Measurements from ENCODE around the gene DENND1A. TPM values are rescaled to one million over a fixed set of nuclear protein-coding genes. Genes with fewer than 3 reads are reported as not detected.
A peak's percentile ranks its signal among the peaks of the same experiment; 100 is the strongest.

Gene DENND1A
- total RNA-seq, 1 donor from 2014 or later: 48.1 TPM

GRCh38 chr9:123564652-123565051 lies 365.3 kb downstream of the DENND1A start:
- no peaks in the 10 kb centered on the region for H3K79me2 ChIP-seq (ENCODE audit: low read depth)
- no peak overlapping the region for H3K4me3 ChIP-seq
- H3K9me3 Mint-ChIP-seq: no peaks in the 10 kb centered on the region
- H3F3A ChIP-seq (ENCODE audit: low read depth): no peaks in the 10 kb centered on the region
- H3K9ac ChIP-seq: no peak overlapping the region
- H3K4me1 Mint-ChIP-seq: peaks cover 32% of the 10 kb centered on the region
- no peak overlapping the region for H3K4me3 Mint-ChIP-seq
- H3K4me2 ChIP-seq: no peak overlapping the region
- no peaks in the 10 kb centered on the region for H3K27me3 Mint-ChIP-seq (ENCODE audit: insufficient read depth, low read depth)
- no peak overlapping the region for H3K27ac Mint-ChIP-seq
- H4K20me1 ChIP-seq (ENCODE audit: low read depth): no peaks in the 10 kb centered on the region
- no peaks in the 10 kb centered on the region for H3K27me3 ChIP-seq
- no peak overlapping the region for H2AFZ ChIP-seq (replicated peaks)
- H3K36me3 ChIP-seq: no peaks in the 10 kb centered on the region
- peaks cover 3% of the 10 kb centered on the region for H3K4me1 ChIP-seq
- H3K27ac ChIP-seq: no peak overlapping the region
- H3K36me3 Mint-ChIP-seq: peaks cover 3% of the 10 kb centered on the region
- DNase-seq (ENCODE audit: low spot score): no peak
- TF ChIP-seq, protein P1, sequence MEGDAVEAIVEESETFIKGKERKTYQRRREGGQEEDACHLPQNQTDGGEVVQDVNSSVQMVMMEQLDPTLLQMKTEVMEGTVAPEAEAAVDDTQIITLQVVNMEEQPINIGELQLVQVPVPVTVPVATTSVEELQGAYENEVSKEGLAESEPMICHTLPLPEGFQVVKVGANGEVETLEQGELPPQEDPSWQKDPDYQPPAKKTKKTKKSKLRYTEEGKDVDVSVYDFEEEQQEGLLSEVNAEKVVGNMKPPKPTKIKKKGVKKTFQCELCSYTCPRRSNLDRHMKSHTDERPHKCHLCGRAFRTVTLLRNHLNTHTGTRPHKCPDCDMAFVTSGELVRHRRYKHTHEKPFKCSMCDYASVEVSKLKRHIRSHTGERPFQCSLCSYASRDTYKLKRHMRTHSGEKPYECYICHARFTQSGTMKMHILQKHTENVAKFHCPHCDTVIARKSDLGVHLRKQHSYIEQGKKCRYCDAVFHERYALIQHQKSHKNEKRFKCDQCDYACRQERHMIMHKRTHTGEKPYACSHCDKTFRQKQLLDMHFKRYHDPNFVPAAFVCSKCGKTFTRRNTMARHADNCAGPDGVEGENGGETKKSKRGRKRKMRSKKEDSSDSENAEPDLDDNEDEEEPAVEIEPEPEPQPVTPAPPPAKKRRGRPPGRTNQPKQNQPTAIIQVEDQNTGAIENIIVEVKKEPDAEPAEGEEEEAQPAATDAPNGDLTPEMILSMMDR (IDR thresholded peaks at IDR 0.05): no peak
- TF ChIP-seq EZH2 (IDR thresholded peaks at IDR 0.05) (no peak), EZH2phosphoT487 (IDR thresholded peaks at IDR 0.05) (no peak)
- H3K9me3 ChIP-seq (ENCODE audit: low read depth): no peaks in the 10 kb centered on the region

DNA sequence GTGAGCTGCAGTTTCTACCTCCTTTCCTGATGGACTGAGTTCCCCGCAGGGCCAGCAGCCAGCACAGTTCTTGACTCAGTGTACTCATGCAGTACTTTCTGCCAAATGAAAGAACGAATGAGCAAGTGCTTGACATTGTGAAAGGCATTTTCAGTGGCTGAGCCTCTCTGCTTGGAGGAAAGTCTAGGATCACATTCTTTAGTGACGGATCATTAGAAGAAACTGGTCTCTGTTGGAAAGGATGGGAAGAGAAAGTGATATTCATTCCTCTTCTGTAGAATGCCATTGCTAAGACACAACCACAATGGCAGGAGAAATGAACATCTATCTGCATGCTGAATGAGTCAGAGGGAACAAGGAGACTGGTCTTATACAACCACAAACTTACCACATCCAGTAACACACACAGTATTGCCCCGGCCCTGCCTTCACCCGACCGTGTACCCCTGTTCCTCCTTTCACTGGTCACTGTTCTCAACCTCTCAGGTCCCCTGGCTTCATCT lies 367.0 kb downstream of the DENND1A start:
- Histone ChIP-seq H3K27ac (no peak overlapping the region), H3K9me3 (ENCODE audit: low read depth) (no peaks in the 10 kb centered on the region), H3K4me2 (no peak overlapping the region), H4K20me1 (ENCODE audit: low read depth) (no peaks in the 10 kb centered on the region), H3K9ac (no peak overlapping the region), H3F3A (ENCODE audit: low read depth) (no peaks in the 10 kb centered on the region), H3K27me3 (no peaks in the 10 kb centered on the region), H3K79me2 (ENCODE audit: low read depth) (no peaks in the 10 kb centered on the region), H3K4me1 (peaks cover 3% of the 10 kb centered on the region), H3K4me3 (no peak overlapping the region), H3K36me3 (no peaks in the 10 kb centered on the region), H2AFZ (replicated peaks) (no peak overlapping the region)
- DNase-seq (ENCODE audit: low spot score): no peak
- H3K27ac Mint-ChIP-seq: no peak overlapping the region
- no peak for TF ChIP-seq EZH2phosphoT487 (IDR thresholded peaks at IDR 0.05)
- no peak overlapping the region for H3K4me3 Mint-ChIP-seq
- peaks cover 5% of the 10 kb centered on the region for H3K36me3 Mint-ChIP-seq
- no peaks in the 10 kb centered on the region for H3K27me3 Mint-ChIP-seq (ENCODE audit: insufficient read depth, low read depth)
- H3K9me3 Mint-ChIP-seq: no peaks in the 10 kb centered on the region
- H3K4me1 Mint-ChIP-seq: peaks cover 16% of the 10 kb centered on the region

DNA sequence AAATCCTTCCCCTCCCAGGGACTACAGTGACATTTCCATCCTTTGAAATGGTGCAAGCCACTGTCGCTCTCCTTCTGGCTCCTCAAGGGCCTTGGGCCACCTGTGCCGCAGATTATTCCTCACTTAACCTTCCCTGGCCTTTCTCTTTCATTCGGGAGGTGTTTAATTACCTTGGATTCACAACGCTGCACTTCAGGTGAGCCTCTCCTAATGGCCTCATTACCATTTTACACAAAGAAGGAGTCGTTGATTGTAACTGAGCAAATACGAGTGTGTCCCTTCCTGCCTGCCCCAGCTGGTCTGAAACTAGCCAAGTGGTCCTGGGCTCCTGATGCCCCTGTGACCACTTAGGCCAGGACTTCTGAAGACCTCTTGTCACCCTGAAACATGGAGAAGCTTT lies 368.9 kb downstream of the DENND1A start:
- H3K4me2 ChIP-seq: no peak overlapping the region
- H3K36me3 ChIP-seq: no peaks in the 10 kb centered on the region
- peak overlapping the region; percentile 39 for H3K27ac Mint-ChIP-seq

More for the DNA sequence above, 368.9 kb downstream of the DENND1A start:
- no peak for DNase-seq (ENCODE audit: low spot score)
- Histone ChIP-seq H3K9ac (no peak overlapping the region), H3K9me3 (ENCODE audit: low read depth) (no peaks in the 10 kb centered on the region), H3K4me3 (no peak overlapping the region), H3F3A (ENCODE audit: low read depth) (no peaks in the 10 kb centered on the region), H4K20me1 (ENCODE audit: low read depth) (no peaks in the 10 kb centered on the region), H3K79me2 (ENCODE audit: low read depth) (no peaks in the 10 kb centered on the region), H3K27me3 (no peaks in the 10 kb centered on the region), H2AFZ (replicated peaks) (no peak overlapping the region), H3K4me1 (no peaks in the 10 kb centered on the region), H3K27ac (no peak overlapping the region)
- no peaks in the 10 kb centered on the region for H3K9me3 Mint-ChIP-seq
- peaks cover 2% of the 10 kb centered on the region for H3K27me3 Mint-ChIP-seq (ENCODE audit: insufficient read depth, low read depth)
- peaks cover under 1% of the 10 kb centered on the region for H3K4me1 Mint-ChIP-seq
- peaks cover 7% of the 10 kb centered on the region for H3K36me3 Mint-ChIP-seq
- H3K4me3 Mint-ChIP-seq: no peak overlapping the region
- TF ChIP-seq EZH2phosphoT487 (IDR thresholded peaks at IDR 0.05): no peak
- TF ChIP-seq EZH2 (IDR thresholded peaks at IDR 0.05): no peak
- TF ChIP-seq, protein P1 (IDR thresholded peaks at IDR 0.05): no peak
